Measurements from ENCODE around the gene EFHC1.

Gene EFHC1

DNA sequence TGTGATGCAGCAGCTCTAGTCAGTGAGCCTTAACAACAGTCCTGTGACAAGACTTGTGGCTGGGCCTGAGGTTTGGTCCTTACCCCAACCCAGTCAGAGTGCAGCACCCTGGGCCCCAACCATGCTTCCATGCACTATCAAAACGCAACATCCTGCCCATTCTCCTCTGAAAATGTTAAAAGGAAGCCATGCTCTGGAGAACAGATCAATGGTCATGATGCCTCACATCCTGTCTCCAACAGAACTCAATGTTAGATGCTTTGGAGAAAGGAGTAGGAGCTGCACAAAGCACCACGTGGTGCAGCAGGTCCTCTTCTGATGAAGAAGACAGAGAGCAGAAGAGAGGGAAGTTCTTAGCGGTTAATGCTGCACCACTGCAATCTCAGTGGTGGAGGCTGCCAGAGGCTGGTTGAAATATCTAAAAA, 114.8 kb downstream of the EFHC1 start:
- no peak overlapping the region for H3K4me3 ChIP-seq (ENCODE audit: low read length)
- TF ChIP-seq ZNF274 (IDR thresholded peaks at IDR 0.05; ENCODE audit: low read depth, low read length) = no peak

GRCh38 chr6:52535711-52536423, 115.7 kb downstream of the EFHC1 start:
- no peak for TF ChIP-seq ZNF274 (IDR thresholded peaks at IDR 0.05; ENCODE audit: low read depth, low read length)
- H3K4me3 ChIP-seq (ENCODE audit: low read length) = no peak overlapping the region; the same call in 1 of the 2 replicates

DNA sequence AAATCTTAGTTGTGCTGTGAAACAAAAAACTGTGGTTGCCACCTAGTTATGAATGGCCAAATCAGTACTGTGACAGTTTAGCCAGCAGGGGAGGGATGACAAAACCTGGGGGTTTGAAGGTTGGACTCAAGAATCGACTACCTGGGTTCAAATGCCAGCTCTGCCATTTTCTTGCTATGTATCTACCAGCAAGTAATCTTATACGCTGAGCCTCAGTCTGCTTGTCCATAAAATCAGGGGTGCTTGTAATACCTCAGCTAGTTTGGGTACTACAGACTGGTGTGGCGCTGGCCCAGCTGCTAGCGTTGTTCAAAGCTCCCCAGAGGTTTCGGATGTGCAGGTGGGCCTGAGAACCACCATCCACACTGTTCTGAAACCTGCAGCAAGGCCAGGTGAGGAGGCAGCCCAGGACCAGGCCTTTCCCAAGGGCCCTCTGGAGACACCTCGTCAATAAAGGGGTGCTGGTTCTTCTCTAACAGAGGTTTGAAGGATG, 116.3 kb downstream of the EFHC1 start:
- H3K4me3 ChIP-seq (ENCODE audit: low read length) = peak overlapping the region; percentile 36; the same call in 1 of the 2 replicates
- TF ChIP-seq ZNF274 (IDR thresholded peaks at IDR 0.05; ENCODE audit: low read depth, low read length) = no peak

GRCh38 chr6:52537001-52537753, 117.0 kb downstream of the EFHC1 start:
- peak overlapping the region; percentile 36; the same call in 1 of the 2 replicates for H3K4me3 ChIP-seq (ENCODE audit: low read length)
- TF ChIP-seq ZNF274 (IDR thresholded peaks at IDR 0.05; ENCODE audit: low read depth, low read length) = no peak

- no peak for TF ChIP-seq ZNF274 (IDR thresholded peaks at IDR 0.05; ENCODE audit: low read depth, low read length)
- H3K4me3 ChIP-seq (ENCODE audit: low read length) = no peak overlapping the region
These were observed 118.2 kb downstream of the EFHC1 start for GRCh38 chr6:52538252-52538900.

DNA sequence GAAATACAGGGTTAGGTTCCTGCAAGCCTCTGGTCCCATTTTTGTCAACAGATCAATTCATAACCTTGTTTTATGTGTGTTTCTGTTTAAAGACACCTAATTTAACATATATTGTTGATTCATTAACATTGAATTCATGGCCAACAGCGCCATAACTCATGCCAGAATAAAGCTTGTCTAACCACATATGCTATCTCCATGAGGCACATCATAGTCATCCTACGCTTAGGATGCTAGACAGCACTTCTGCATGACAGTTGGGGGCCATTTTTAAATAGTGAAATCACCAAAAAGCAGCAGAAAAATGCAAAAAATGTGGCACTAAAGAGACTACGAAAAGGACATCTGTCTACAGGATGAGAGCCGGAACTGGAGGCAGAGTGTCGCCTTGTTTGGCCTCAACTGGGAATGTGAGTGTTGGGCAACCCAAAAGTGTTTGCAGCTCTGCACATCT, 118.8 kb downstream of the EFHC1 start:
- H3K4me3 ChIP-seq (ENCODE audit: low read length) = no peak overlapping the region
- TF ChIP-seq ZNF274 (IDR thresholded peaks at IDR 0.05; ENCODE audit: low read depth, low read length) = no peak

GRCh38 chr6:52539607-52540006, 119.5 kb downstream of the EFHC1 start:
- TF ChIP-seq ZNF274 (IDR thresholded peaks at IDR 0.05; ENCODE audit: low read depth, low read length) = no peak
- no peak overlapping the region for H3K4me3 ChIP-seq (ENCODE audit: low read length)

- H3K4me3 ChIP-seq (ENCODE audit: low read length) = no peak overlapping the region
- no peak for TF ChIP-seq ZNF274 (IDR thresholded peaks at IDR 0.05; ENCODE audit: low read depth, low read length)
These were observed 120.3 kb downstream of the EFHC1 start for GRCh38 chr6:52540286-52540902.

DNA sequence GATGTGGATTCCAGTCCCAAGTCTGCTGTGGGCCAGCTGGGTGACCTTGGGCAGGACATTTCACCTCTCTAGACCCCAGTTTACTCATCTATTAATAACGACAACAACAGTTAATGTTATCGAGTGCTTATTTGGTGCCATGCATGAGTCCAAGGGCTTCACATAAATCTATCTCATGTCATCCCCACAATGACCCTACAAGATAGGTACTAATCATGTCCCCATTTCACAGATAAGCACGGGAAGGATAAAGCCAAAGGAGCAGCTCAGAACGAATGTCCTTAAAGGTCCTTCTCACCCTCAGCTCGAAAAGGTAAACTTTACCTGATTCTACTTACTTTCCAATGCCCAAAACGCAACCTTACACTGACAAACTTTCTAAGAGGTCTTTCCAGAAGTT, 121.0 kb downstream of the EFHC1 start:
- no peak for TF ChIP-seq ZNF274 (IDR thresholded peaks at IDR 0.05; ENCODE audit: low read depth, low read length)
- no peak overlapping the region for H3K4me3 ChIP-seq (ENCODE audit: low read length)

- H3K4me3 ChIP-seq (ENCODE audit: low read length) = no peak overlapping the region
- no peak for TF ChIP-seq ZNF274 (IDR thresholded peaks at IDR 0.05; ENCODE audit: low read depth, low read length)
These were observed 123.1 kb downstream of the EFHC1 start for GRCh38 chr6:52543262-52543661.

DNA sequence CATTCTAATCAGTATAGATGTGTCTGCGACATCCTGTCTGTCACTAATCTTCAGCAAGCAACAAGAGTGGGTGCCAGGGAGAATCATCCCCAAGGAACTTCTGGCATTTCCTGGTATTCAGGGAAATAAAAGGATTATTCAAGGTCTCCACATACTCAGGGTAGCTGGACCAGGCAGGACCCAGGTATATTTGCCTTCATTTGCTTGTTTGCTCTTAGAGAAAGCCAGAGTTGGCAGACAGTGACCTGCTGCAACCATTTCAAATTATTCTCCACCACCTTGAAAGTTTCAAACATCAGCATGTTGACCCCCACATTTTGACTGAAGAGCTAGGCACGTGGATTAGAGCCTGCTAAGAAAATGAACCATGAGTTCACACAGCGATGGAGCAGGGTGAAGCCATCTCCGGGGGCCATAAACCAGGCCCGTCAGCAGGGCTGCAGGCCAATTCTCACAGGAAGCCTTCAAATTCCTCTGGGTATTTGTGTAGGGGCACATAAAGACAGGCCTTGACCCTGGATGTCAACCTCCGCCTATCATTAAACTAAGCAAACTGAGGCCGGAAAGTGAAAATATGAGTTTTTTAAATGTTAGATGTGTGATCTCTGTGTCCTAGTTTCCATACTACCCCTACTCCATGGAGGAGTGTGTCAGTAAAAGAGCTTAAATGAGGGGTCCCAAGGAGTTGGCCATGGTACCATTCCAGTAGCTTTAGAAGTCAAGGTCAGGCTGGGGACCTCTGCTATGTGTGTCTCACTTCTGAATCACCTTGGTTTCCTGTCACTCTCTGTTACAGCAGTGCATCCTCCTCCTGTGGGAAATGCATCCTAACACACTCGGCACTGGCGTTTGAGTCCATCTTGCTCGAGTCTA, 123.8 kb downstream of the EFHC1 start:
- H3K4me3 ChIP-seq (ENCODE audit: low read length) = no peak overlapping the region
- no peak for TF ChIP-seq ZNF274 (IDR thresholded peaks at IDR 0.05; ENCODE audit: low read depth, low read length)

DNA sequence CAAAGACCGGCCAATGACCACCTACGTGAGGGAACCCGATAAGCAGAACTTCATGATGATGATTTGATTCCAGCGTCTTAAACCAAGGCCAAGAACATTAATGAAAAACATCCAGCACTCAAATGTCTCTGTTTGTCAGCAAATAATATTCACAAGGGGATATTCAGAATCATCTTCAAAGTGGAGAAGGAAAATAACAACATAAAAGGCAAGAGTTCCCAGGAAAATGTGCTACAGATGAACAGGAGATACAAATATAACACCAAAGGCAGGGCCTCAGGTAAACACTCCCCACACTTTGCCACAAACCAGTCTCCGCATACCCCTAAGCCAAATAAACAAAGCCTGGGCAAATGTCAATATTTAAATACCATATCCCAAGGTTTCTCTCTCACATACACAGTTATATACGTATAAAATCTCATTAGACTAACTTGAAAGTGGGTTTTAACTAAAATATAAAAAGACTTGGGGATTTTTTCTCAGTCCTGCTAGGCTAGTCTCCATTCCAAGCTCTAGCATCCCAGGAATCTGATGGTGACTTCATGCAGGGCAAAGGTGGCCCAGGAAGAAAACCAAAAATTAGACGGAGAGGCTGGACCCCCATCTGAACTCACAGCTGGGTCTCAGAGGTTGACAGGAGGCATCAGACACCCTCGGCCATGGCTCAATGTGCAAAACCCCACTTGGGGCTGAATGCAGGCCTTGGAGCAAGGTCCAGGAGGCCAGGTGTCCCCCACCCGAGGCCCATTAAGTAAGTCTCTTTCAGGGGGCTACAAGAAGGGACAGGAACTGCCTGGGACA, 124.7 kb downstream of the EFHC1 start:
- H3K4me3 ChIP-seq (ENCODE audit: low read length) = no peak overlapping the region

More for the DNA sequence above, 124.7 kb downstream of the EFHC1 start:
- TF ChIP-seq ZNF274 (IDR thresholded peaks at IDR 0.05; ENCODE audit: low read depth, low read length) = no peak
